Activated CD8-positive, alpha-beta memory T cell treated with anti-CD3 and anti-CD28 coated beads, Interleukin-2, amount 10 ng/mL, durations not matched to agents 7 days and 5 days (primary cell): ENCODE results near the gene GLTP. TPM values are rescaled to one million over a fixed set of nuclear protein-coding genes. Genes with fewer than 3 reads are reported as not detected.

Source experiments
- ATAC-seq: fragments of 150-1000 bp; cut with Tn5 transposase; one replicate; pipeline ENCODE4 v1.10.0; 2021; ENCODE audit warnings: moderate library complexity
- CTCF ChIA-PET: fragments of 350-600 bp; sonication (Branson Sonifier 250); formaldehyde crosslinking; loops from one replicate; lab custom pipeline; 2021; ENCODE audit warnings: antibody characterized with exemption; lab: Charles Lee
- DNase-seq: peaks from one replicate; pipeline ENCODE4 v3.0.0-alpha.2; 2020
- H3K27ac Mint-ChIP-seq: one replicate; pipeline ENCODE4 v1.8.0; 2021; ENCODE audit warnings: mild to moderate bottlenecking, mixed read lengths
- H3K27me3 Mint-ChIP-seq: one replicate; pipeline ENCODE4 v1.8.0; 2021; ENCODE audit warnings: mixed read lengths
- H3K36me3 Mint-ChIP-seq: one replicate; pipeline ENCODE4 v1.8.0; 2021; ENCODE audit warnings: mild to moderate bottlenecking, mixed read lengths
- H3K4me1 Mint-ChIP-seq: one replicate; pipeline ENCODE4 v1.8.0; 2021; ENCODE audit warnings: mixed read lengths
- H3K4me3 Mint-ChIP-seq: one replicate; pipeline ENCODE4 v1.8.0; 2021; ENCODE audit warnings: mild to moderate bottlenecking, moderate library complexity, mixed read lengths
- H3K9me3 Mint-ChIP-seq: one replicate; pipeline ENCODE4 v1.8.0; 2022; ENCODE audit warnings: low read depth, mixed read lengths
- total RNA-seq, 2 experiments: library from RNA; stranded (reverse); gene quantifications; one replicate each; pipeline ENCODE4 v1.2.3, GENCODE V29; 2021

Gene GLTP
- total RNA-seq, 2 experiments from 2014 or later: 16.3 to 19.2 TPM

GRCh38 chr12:109830267-109830666 is 50.1 kb downstream of the GLTP start:
- Mint-ChIP-seq H3K27ac (no peak overlapping the region), H3K9me3 (no peaks in the 10 kb centered on the region), H3K36me3 (no peaks in the 10 kb centered on the region), H3K27me3 (peaks cover 49% of the 10 kb centered on the region), H3K4me3 (no peak overlapping the region), H3K4me1 (peaks cover 12% of the 10 kb centered on the region)
- CTCF ChIA-PET: interaction anchor here (1.6 to 3.5 kb wide), 3 partner anchors 15 to 23 kb away, joined by 5 to 23 read pairs (median 16); no protein-coding TSS in a partner anchor
- ATAC-seq: no peak
- no peak for DNase-seq

- ATAC-seq: no peak
- Mint-ChIP-seq H3K9me3 (no peaks in the 10 kb centered on the region), H3K36me3 (no peaks in the 10 kb centered on the region), H3K27me3 (peaks cover 45% of the 10 kb centered on the region), H3K4me1 (peaks cover 12% of the 10 kb centered on the region), H3K4me3 (no peak overlapping the region), H3K27ac (no peak overlapping the region)
- CTCF ChIA-PET: interaction anchor here (1.0 to 2.8 kb wide), 3 partner anchors 10 to 23 kb away, joined by 3 to 23 read pairs (median 6); no protein-coding TSS in a partner anchor
- DNase-seq: no peak
Observed at GRCh38 chr12:109829667-109830066, 50.7 kb downstream of the GLTP start.

GRCh38 chr12:109828754-109829511 is 51.4 kb downstream of the GLTP start:
- Mint-ChIP-seq H3K4me3 (no peak overlapping the region), H3K36me3 (no peaks in the 10 kb centered on the region), H3K9me3 (no peaks in the 10 kb centered on the region), H3K27me3 (peaks cover 39% of the 10 kb centered on the region), H3K27ac (no peak overlapping the region), H3K4me1 (peaks cover 12% of the 10 kb centered on the region)
- CTCF ChIA-PET: interaction anchor here (0.8 to 2.8 kb wide), 4 partner anchors 9 to 38 kb away, joined by 3 to 23 read pairs (median 4); no protein-coding TSS in a partner anchor
- DNase-seq (no peak), ATAC-seq (no peak)

GRCh38 chr12:109827566-109828550 is 52.5 kb downstream of the GLTP start:
- peak; percentile 48 for DNase-seq
- no peak overlapping the region for H3K27ac Mint-ChIP-seq
- H3K36me3 Mint-ChIP-seq: no peaks in the 10 kb centered on the region
- peaks cover 32% of the 10 kb centered on the region for H3K27me3 Mint-ChIP-seq
- no peak overlapping the region for H3K4me3 Mint-ChIP-seq
- CTCF ChIA-PET: interaction anchor here (0.8 to 2.8 kb wide), 3 partner anchors 18 to 39 kb away, joined by 3 to 23 read pairs (median 6); no protein-coding TSS in a partner anchor
- H3K9me3 Mint-ChIP-seq: no peaks in the 10 kb centered on the region
- ATAC-seq: peak; percentile 63
- peaks cover 10% of the 10 kb centered on the region for H3K4me1 Mint-ChIP-seq

- CTCF ChIA-PET: interaction anchor here (0.9 kb wide), 1 partner anchor 18 kb away, joined by 3 read pairs; no protein-coding TSS in a partner anchor
- H3K4me3 Mint-ChIP-seq: no peak overlapping the region
- DNase-seq (no peak), ATAC-seq (no peak)
- H3K36me3 Mint-ChIP-seq: no peaks in the 10 kb centered on the region
- peaks cover 26% of the 10 kb centered on the region for H3K27me3 Mint-ChIP-seq
- H3K4me1 Mint-ChIP-seq: peaks cover 10% of the 10 kb centered on the region
- H3K9me3 Mint-ChIP-seq: no peaks in the 10 kb centered on the region
- no peak overlapping the region for H3K27ac Mint-ChIP-seq
Observed at GRCh38 chr12:109827080-109827479, 53.3 kb downstream of the GLTP start.

GRCh38 chr12:109824731-109825130 is 55.6 kb downstream of the GLTP start:
- CTCF ChIA-PET: interaction anchor here (0.9 to 1.6 kb wide), 3 partner anchors 20 to 28 kb away, joined by 3 to 5 read pairs (median 3); no protein-coding TSS in a partner anchor
- H3K4me3 Mint-ChIP-seq: no peak overlapping the region
- H3K4me1 Mint-ChIP-seq: peaks cover 10% of the 10 kb centered on the region

GRCh38 chr12:109822951-109823411 is 57.4 kb downstream of the GLTP start:
- ATAC-seq (no peak), DNase-seq (no peak)
- CTCF ChIA-PET: interaction anchor here (1.3 kb wide), 1 partner anchor 9 kb away, joined by 4 read pairs; no protein-coding TSS in a partner anchor
- Mint-ChIP-seq H3K27ac (no peak overlapping the region), H3K4me1 (peaks cover 6% of the 10 kb centered on the region), H3K27me3 (peaks cover 15% of the 10 kb centered on the region), H3K4me3 (no peak overlapping the region), H3K9me3 (no peaks in the 10 kb centered on the region), H3K36me3 (no peaks in the 10 kb centered on the region)

More at GRCh38 chr12:109824731-109825130, 55.6 kb downstream of the GLTP start:
- no peak for DNase-seq
- Mint-ChIP-seq H3K27ac (no peak overlapping the region), H3K9me3 (no peaks in the 10 kb centered on the region), H3K36me3 (no peaks in the 10 kb centered on the region), H3K27me3 (peaks cover 15% of the 10 kb centered on the region)
- no peak for ATAC-seq

- Mint-ChIP-seq H3K36me3 (no peaks in the 10 kb centered on the region), H3K4me1 (peaks cover under 1% of the 10 kb centered on the region), H3K9me3 (no peaks in the 10 kb centered on the region), H3K27ac (no peak overlapping the region), H3K4me3 (no peak overlapping the region), H3K27me3 (peaks cover 14% of the 10 kb centered on the region)
- DNase-seq (no peak), ATAC-seq (no peak)
- CTCF ChIA-PET: interaction anchor here (1.3 kb wide), 1 partner anchor 10 kb away, joined by 4 read pairs; no protein-coding TSS in a partner anchor
Observed at GRCh38 chr12:109822416-109822815, 57.9 kb downstream of the GLTP start.

GRCh38 chr12:109821968-109822367 is 58.4 kb downstream of the GLTP start:
- no peaks in the 10 kb centered on the region for H3K36me3 Mint-ChIP-seq
- CTCF ChIA-PET: interaction anchor here (1.3 kb wide), 1 partner anchor 10 kb away, joined by 4 read pairs; no protein-coding TSS in a partner anchor
- no peaks in the 10 kb centered on the region for H3K4me1 Mint-ChIP-seq
- no peak overlapping the region for H3K27ac Mint-ChIP-seq
- H3K4me3 Mint-ChIP-seq: no peak overlapping the region
- H3K27me3 Mint-ChIP-seq: peaks cover 14% of the 10 kb centered on the region
- DNase-seq: no peak
- H3K9me3 Mint-ChIP-seq: no peaks in the 10 kb centered on the region
- ATAC-seq: no peak

GRCh38 chr12:109820816-109821381 is 59.4 kb downstream of the GLTP start:
- DNase-seq: no peak
- Mint-ChIP-seq H3K27ac (no peak overlapping the region), H3K27me3 (peaks cover 10% of the 10 kb centered on the region), H3K4me1 (no peaks in the 10 kb centered on the region), H3K9me3 (no peaks in the 10 kb centered on the region), H3K4me3 (no peak overlapping the region), H3K36me3 (no peaks in the 10 kb centered on the region)
- CTCF ChIA-PET: interaction anchor here (1.4 kb wide), 1 partner anchor 25 kb away, joined by 3 read pairs; no protein-coding TSS in a partner anchor
- no peak for ATAC-seq

GRCh38 chr12:109818905-109819500 is 61.3 kb downstream of the GLTP start:
- ATAC-seq: no peak
- H3K4me3 Mint-ChIP-seq: no peak overlapping the region
- H3K36me3 Mint-ChIP-seq: no peaks in the 10 kb centered on the region
- no peaks in the 10 kb centered on the region for H3K4me1 Mint-ChIP-seq
- CTCF ChIA-PET: no interaction called here
- H3K27me3 Mint-ChIP-seq: peaks cover 7% of the 10 kb centered on the region
- H3K27ac Mint-ChIP-seq: no peak overlapping the region
- DNase-seq: no peak
- no peaks in the 10 kb centered on the region for H3K9me3 Mint-ChIP-seq

- Mint-ChIP-seq H3K9me3 (no peaks in the 10 kb centered on the region), H3K27ac (no peak overlapping the region), H3K36me3 (no peaks in the 10 kb centered on the region), H3K4me3 (no peak overlapping the region), H3K4me1 (no peaks in the 10 kb centered on the region), H3K27me3 (peaks cover 7% of the 10 kb centered on the region)
- ATAC-seq: no peak
- CTCF ChIA-PET: no interaction called here
- no peak for DNase-seq
Observed at GRCh38 chr12:109818253-109818652, 62.1 kb downstream of the GLTP start.
